ENCODE data around the gene NTNG1.

Gene NTNG1

GRCh38 chr1:107327446-107327845, 186.6 kb downstream of the NTNG1 start:
- no peaks in the 10 kb centered on the region for H3K27me3 ChIP-seq (ENCODE audit: insufficient read depth, low read depth)
- H3K27ac ChIP-seq, result no peak overlapping the region
- no peak overlapping the region for H3K4me3 ChIP-seq (IDR thresholded peaks at IDR 0.05; ENCODE audit: insufficient read depth, low read depth, low read length)
- TF ChIP-seq, protein P1, sequence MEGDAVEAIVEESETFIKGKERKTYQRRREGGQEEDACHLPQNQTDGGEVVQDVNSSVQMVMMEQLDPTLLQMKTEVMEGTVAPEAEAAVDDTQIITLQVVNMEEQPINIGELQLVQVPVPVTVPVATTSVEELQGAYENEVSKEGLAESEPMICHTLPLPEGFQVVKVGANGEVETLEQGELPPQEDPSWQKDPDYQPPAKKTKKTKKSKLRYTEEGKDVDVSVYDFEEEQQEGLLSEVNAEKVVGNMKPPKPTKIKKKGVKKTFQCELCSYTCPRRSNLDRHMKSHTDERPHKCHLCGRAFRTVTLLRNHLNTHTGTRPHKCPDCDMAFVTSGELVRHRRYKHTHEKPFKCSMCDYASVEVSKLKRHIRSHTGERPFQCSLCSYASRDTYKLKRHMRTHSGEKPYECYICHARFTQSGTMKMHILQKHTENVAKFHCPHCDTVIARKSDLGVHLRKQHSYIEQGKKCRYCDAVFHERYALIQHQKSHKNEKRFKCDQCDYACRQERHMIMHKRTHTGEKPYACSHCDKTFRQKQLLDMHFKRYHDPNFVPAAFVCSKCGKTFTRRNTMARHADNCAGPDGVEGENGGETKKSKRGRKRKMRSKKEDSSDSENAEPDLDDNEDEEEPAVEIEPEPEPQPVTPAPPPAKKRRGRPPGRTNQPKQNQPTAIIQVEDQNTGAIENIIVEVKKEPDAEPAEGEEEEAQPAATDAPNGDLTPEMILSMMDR (conservative IDR thresholded peaks at IDR 0.05; ENCODE audit: low read depth, low read length), result no peak
- no peaks in the 10 kb centered on the region for H3K4me1 ChIP-seq (ENCODE audit: low read depth, poor library complexity, severe bottlenecking)
- H3K9ac ChIP-seq, result no peak overlapping the region
- H3K36me3 ChIP-seq (ENCODE audit: insufficient read depth), result no peaks in the 10 kb centered on the region
- no peaks in the 10 kb centered on the region for H4K20me1 ChIP-seq (ENCODE audit: insufficient read depth)
- H3K4me2 ChIP-seq, result no peak overlapping the region
- no peak overlapping the region for H2AFZ ChIP-seq (ENCODE audit: low read depth)
- H3K79me2 ChIP-seq (ENCODE audit: insufficient read depth, low read depth), result no peaks in the 10 kb centered on the region

DNA sequence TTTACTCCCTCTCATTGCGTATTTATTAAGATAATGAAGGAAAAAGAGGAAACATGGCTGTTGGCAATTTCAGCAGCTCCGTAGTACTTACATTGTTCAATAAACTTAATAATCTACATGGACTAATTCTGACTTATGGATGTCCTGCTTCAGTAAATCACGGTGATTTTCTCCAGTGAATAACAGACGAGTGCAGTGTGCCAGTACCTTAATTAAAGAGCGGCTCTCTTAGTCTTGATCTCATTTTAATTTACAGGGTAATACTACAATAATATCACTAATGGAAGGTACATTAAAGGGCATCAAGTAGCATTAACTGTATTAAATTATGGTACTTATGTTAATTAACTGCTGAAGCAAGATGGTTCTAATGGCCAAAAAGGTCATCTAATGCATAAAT, 187.2 kb downstream of the NTNG1 start:
- Histone ChIP-seq H3K4me2 (no peak overlapping the region), H3K79me2 (ENCODE audit: insufficient read depth, low read depth) (no peaks in the 10 kb centered on the region), H4K20me1 (ENCODE audit: insufficient read depth) (no peaks in the 10 kb centered on the region), H3K27me3 (ENCODE audit: insufficient read depth, low read depth) (no peaks in the 10 kb centered on the region), H3K27ac (no peak overlapping the region), H3K9ac (no peak overlapping the region), H3K4me3 (IDR thresholded peaks at IDR 0.05; ENCODE audit: insufficient read depth, low read depth, low read length) (no peak overlapping the region), H3K4me1 (ENCODE audit: low read depth, poor library complexity, severe bottlenecking) (no peaks in the 10 kb centered on the region), H2AFZ (ENCODE audit: low read depth) (no peak overlapping the region), H3K36me3 (ENCODE audit: insufficient read depth) (no peaks in the 10 kb centered on the region)
- TF ChIP-seq, protein P1 (conservative IDR thresholded peaks at IDR 0.05; ENCODE audit: low read depth, low read length), result no peak

DNA sequence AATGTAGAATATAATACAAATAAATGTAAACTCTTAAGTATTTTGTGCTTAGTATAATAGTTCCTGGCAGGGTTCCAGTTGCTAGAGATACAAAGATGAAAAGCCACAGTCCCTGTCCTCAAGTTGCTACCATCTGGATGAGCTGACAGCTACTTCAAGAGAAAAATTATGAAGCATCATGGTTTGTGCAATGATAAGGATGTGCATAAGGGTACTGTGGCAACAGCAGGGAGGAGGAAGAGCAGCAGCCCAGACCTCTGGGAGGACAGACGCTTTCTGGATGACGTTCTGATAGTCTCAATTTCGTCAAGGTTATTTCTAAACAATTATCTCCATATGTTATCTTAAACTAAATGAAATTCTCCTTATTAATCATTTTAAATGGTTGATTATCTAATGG, 198.9 kb downstream of the NTNG1 start:
- H3K4me2 ChIP-seq, result no peak overlapping the region
- H3K4me1 ChIP-seq (ENCODE audit: low read depth, poor library complexity, severe bottlenecking), result no peaks in the 10 kb centered on the region
- no peaks in the 10 kb centered on the region for H3K27me3 ChIP-seq (ENCODE audit: insufficient read depth, low read depth)
- no peak overlapping the region for H3K27ac ChIP-seq
- H3K9ac ChIP-seq, result no peak overlapping the region
- H3K36me3 ChIP-seq (ENCODE audit: insufficient read depth), result no peaks in the 10 kb centered on the region
- no peak overlapping the region for H2AFZ ChIP-seq (ENCODE audit: low read depth)
- H4K20me1 ChIP-seq (ENCODE audit: insufficient read depth), result no peaks in the 10 kb centered on the region
- no peaks in the 10 kb centered on the region for H3K79me2 ChIP-seq (ENCODE audit: insufficient read depth, low read depth)
- no peak overlapping the region for H3K4me3 ChIP-seq (IDR thresholded peaks at IDR 0.05; ENCODE audit: insufficient read depth, low read depth, low read length)
- TF ChIP-seq, protein P1 (conservative IDR thresholded peaks at IDR 0.05; ENCODE audit: low read depth, low read length), result no peak

- Histone ChIP-seq H3K4me2 (no peak overlapping the region), H2AFZ (ENCODE audit: low read depth) (no peak overlapping the region), H3K4me1 (ENCODE audit: low read depth, poor library complexity, severe bottlenecking) (no peaks in the 10 kb centered on the region), H3K27ac (no peak overlapping the region), H3K4me3 (IDR thresholded peaks at IDR 0.05; ENCODE audit: insufficient read depth, low read depth, low read length) (no peak overlapping the region), H3K79me2 (ENCODE audit: insufficient read depth, low read depth) (no peaks in the 10 kb centered on the region), H3K27me3 (ENCODE audit: insufficient read depth, low read depth) (no peaks in the 10 kb centered on the region), H4K20me1 (ENCODE audit: insufficient read depth) (no peaks in the 10 kb centered on the region), H3K9ac (no peak overlapping the region), H3K36me3 (ENCODE audit: insufficient read depth) (no peaks in the 10 kb centered on the region)
- TF ChIP-seq, protein P1 (conservative IDR thresholded peaks at IDR 0.05; ENCODE audit: low read depth, low read length), result no peak
Observed at GRCh38 chr1:107342316-107342715, 201.5 kb downstream of the NTNG1 start.
